Fibroblast of lung (primary cell): ENCODE measurements around the gene CACNA2D3. TPM values are rescaled to one million over a fixed set of nuclear protein-coding genes. Genes with fewer than 3 reads are reported as not detected.

Experiments
- DNase-seq, 2 donors: peaks; one replicate each; pipeline versions ENCODE4 v3.0.0 to v3.0.0-alpha.2; 2010; ENCODE audit warnings: low read depth in 2 of 2
- H2AFZ ChIP-seq: 2 replicates; pipeline ENCODE4 v1.5.1; 2012; ENCODE audit warnings: low read length, control low read depth, inconsistent platforms
- H3K27ac ChIP-seq: 2 replicates; pipeline ENCODE4 v1.5.1; 2011; ENCODE audit warnings: low read length, control low read depth; ENCODE audit not compliant: insufficient read depth
- H3K27me3 ChIP-seq: 2 replicates; pipeline ENCODE4 v1.5.1; 2011; ENCODE audit warnings: mild to moderate bottlenecking, low read length; ENCODE audit not compliant: control insufficient read depth, insufficient read depth
- H3K36me3 ChIP-seq: 2 replicates; pipeline ENCODE4 v1.5.1; 2011; ENCODE audit warnings: low read length; ENCODE audit not compliant: control insufficient read depth, insufficient read depth
- H3K4me1 ChIP-seq: 2 replicates; pipeline ENCODE4 v1.5.1; 2011; ENCODE audit warnings: low read length; ENCODE audit not compliant: control insufficient read depth, insufficient read depth; ENCODE audit errors: extremely low read depth
- H3K4me2 ChIP-seq: 2 replicates; pipeline ENCODE4 v1.5.1; 2011; ENCODE audit warnings: low read length, control low read depth; ENCODE audit not compliant: insufficient read depth; ENCODE audit errors: extremely low read depth
- H3K4me3 ChIP-seq, 4 experiments: fragments of 200-600 bp in 1 of 4; sonication (generic) in 1 of 4; replicated peaks in 1 of 4; 2 replicates each; pipeline ENCODE4 v1.5.1; 2011 to 2016; ENCODE audit warnings: low read length in 4 of 4, low read depth in 3 of 4, mild to moderate bottlenecking in 3 of 4, control low read depth in 2 of 4, inconsistent platforms in 1 of 4, mixed read lengths in 1 of 4; ENCODE audit not compliant: insufficient read depth in 1 of 4; ENCODE audit errors: control extremely low read depth in 1 of 4
- H3K79me2 ChIP-seq: 2 replicates; pipeline ENCODE4 v1.5.1; 2012; ENCODE audit warnings: mild to moderate bottlenecking, low read length, inconsistent platforms; ENCODE audit not compliant: control insufficient read depth, insufficient read depth
- H3K9ac ChIP-seq: 2 replicates; pipeline ENCODE4 v1.5.1; 2011; ENCODE audit warnings: mild to moderate bottlenecking, low read length, control low read depth; ENCODE audit not compliant: insufficient read depth
- H3K9me3 ChIP-seq: 2 replicates; pipeline ENCODE4 v1.5.1; 2012; ENCODE audit warnings: low read depth, low read length; ENCODE audit not compliant: control insufficient read depth, insufficient read depth
- H4K20me1 ChIP-seq: 2 replicates; pipeline ENCODE4 v1.5.1; 2011; ENCODE audit warnings: low read length; ENCODE audit not compliant: control insufficient read depth, insufficient read depth; ENCODE audit errors: extremely low read depth
- CTCF ChIP-seq, 2 donors: IDR thresholded peaks in 1 of 2; conservative IDR thresholded peaks in 1 of 2; 1 replicate in 1 of 2; 2 replicates in 1 of 2; pipeline ENCODE4 v1.5.1; 2011 to 2012; ENCODE audit warnings: low read length in 2 of 2, control low read depth in 1 of 2, inconsistent platforms in 1 of 2, low read depth in 1 of 2, mild to moderate bottlenecking in 1 of 2
- EZH2 ChIP-seq: IDR thresholded peaks from 2 replicates; pipeline ENCODE4 v1.5.1; 2012; ENCODE audit warnings: low read length, control low read depth, mild to moderate bottlenecking; ENCODE audit errors: missing control alignments
- polyA plus RNA-seq, 2 donors: library from polyadenylated mRNA; depleted of rRNA in 1 of 2; stranded (reverse) in 1 of 2; unstranded in 1 of 2; fragments of >200 nt; gene quantifications; 2 replicates each; pipeline ENCODE4 v1.2.1, GENCODE V29; 2011 to 2012; ENCODE audit warnings: missing spikeins in 1 of 2
- total RNA-seq: library from RNA; depleted of rRNA; stranded (reverse); fragments of >200 nt; gene quantifications from 2 replicates; pipeline ENCODE4 v1.2.1, GENCODE V29; 2014

CACNA2D3 gene
- total and polyA plus RNA-seq, 2 donors (not counting 1 experiment from before 2014, with no cell fraction given), result 1.8 to 11.5 TPM

DNA sequence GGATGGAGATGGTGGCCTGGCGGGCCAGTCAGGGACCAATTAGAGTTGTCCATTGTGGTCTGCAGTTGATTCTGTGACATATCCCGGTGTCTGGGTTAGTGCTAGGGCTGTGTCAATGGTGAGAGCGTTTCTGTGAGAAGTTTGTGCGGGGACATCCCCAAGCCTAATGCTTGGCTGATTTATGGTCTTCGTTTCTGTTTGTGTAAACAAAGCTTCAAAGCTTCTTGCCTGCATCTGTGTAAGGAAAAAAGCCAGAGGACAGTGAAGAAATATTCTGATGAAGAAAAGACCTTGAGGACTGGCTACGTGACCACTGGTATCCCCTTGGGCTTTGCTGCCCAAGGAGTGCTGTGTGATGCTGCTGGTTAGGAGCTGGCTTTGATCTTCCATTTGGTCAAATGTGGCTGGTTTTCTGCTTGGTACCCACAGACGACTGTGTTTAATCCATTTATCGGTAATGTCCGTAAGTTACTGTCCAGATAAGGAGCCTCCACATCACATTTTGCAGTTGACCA is 880.1 kb downstream of the CACNA2D3 start:
- Histone ChIP-seq H3K4me3 (no peak overlapping the region), H2AFZ (no peak overlapping the region), H3K4me2 (no peak overlapping the region), H3K9ac (no peak overlapping the region), H3K27ac (no peak overlapping the region), H4K20me1 (no peaks in the 10 kb centered on the region), H3K9me3 (no peaks in the 10 kb centered on the region), H3K36me3 (no peaks in the 10 kb centered on the region), H3K4me1 (peaks cover 5% of the 10 kb centered on the region), H3K27me3 (no peaks in the 10 kb centered on the region), H3K79me2 (no peaks in the 10 kb centered on the region)
- TF ChIP-seq CTCF (conservative IDR thresholded peaks at IDR 0.05 in 1 of 2, IDR thresholded peaks at IDR 0.05 in 1 of 2; ENCODE audit: low read depth in 1 of 2, low read length in 2 of 2), result no peak
- no peak for TF ChIP-seq EZH2
- DNase-seq, result no peak

DNA sequence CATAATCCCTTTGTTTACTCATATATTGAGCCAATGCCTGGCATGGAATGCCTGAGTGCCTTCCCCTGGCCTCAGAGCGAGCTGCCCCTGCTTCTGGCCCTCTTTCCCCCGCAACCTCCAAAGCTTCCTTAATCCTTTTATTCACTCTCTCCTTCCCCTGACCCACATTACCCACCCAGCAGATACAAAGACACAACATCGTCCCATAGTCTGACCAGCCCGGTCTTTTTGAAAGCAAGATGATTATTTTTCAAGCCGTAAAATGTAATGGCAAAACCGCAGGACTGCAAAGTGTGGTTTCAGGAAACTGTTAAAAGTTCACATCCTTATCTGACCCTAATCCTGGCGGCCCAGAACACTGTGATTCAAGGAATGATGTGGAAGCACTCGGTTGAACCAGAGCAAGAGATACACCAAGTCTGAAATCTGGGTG is 883.9 kb downstream of the CACNA2D3 start:
- Histone ChIP-seq H3K27ac (no peak overlapping the region), H3K4me3 (no peak overlapping the region), H2AFZ (no peak overlapping the region), H3K9ac (no peak overlapping the region), H3K79me2 (no peaks in the 10 kb centered on the region), H3K4me1 (no peaks in the 10 kb centered on the region), H3K9me3 (no peaks in the 10 kb centered on the region), H4K20me1 (no peaks in the 10 kb centered on the region), H3K36me3 (no peaks in the 10 kb centered on the region), H3K27me3 (no peaks in the 10 kb centered on the region), H3K4me2 (no peak overlapping the region)
- peak in 1 of 2 donors; percentile 68 for DNase-seq
- no peak for TF ChIP-seq EZH2
- no peak for TF ChIP-seq CTCF (conservative IDR thresholded peaks at IDR 0.05 in 1 of 2, IDR thresholded peaks at IDR 0.05 in 1 of 2; ENCODE audit: low read depth in 1 of 2, low read length in 2 of 2)

GRCh38 chr3:55007971-55008370 is 885.6 kb downstream of the CACNA2D3 start:
- Histone ChIP-seq H3K9ac (no peak overlapping the region), H3K36me3 (no peaks in the 10 kb centered on the region), H3K9me3 (no peaks in the 10 kb centered on the region), H3K4me3 (no peak overlapping the region), H4K20me1 (no peaks in the 10 kb centered on the region), H3K79me2 (no peaks in the 10 kb centered on the region), H3K27ac (no peak overlapping the region), H3K27me3 (no peaks in the 10 kb centered on the region), H2AFZ (no peak overlapping the region), H3K4me1 (no peaks in the 10 kb centered on the region), H3K4me2 (no peak overlapping the region)
- no peak for TF ChIP-seq CTCF (conservative IDR thresholded peaks at IDR 0.05 in 1 of 2, IDR thresholded peaks at IDR 0.05 in 1 of 2; ENCODE audit: low read depth in 1 of 2, low read length in 2 of 2)
- no peak for TF ChIP-seq EZH2
- DNase-seq, result no peak
